SK-N-SH treated with all-trans-retinoic acid at 6 μM for 48 hours (cell line): ENCODE results near the gene KIAA1586.
"Not testable (repeated sequence)": the region's sequence is repeated elsewhere in the genome, so short reads cannot be mapped to it uniquely, and the experiment has no call there.

Source experiments
- ISL1 ChIP-seq: fragments of 250-450 bp; sonication (Bioruptor Pico); IDR thresholded peaks from 2 replicates; pipeline ENCODE4 v2.1.2; 2022; ENCODE audit warnings: mild to moderate bottlenecking, moderate library complexity
- ZNF70 ChIP-seq: fragments of 450-650 bp; formaldehyde crosslinking; IDR thresholded peaks from 2 replicates; pipeline ENCODE4 v1.5.0; 2020; ENCODE audit warnings: mild to moderate bottlenecking, moderate library complexity

- not testable (repeated sequence) for TF ChIP-seq ISL1, ZNF70 (CRISPR knock-in tag)
Measured at GRCh38 chr6:57047859-57048258, 1.4 kb downstream of the KIAA1586 start.
